ENCODE results near the gene TVP23A. TPM values are rescaled to one million over a fixed set of nuclear protein-coding genes. Genes with fewer than 3 reads are reported as not detected.
A peak's percentile ranks its signal among the peaks of the same experiment; 100 is the strongest.

TVP23A gene
- total RNA-seq, 2 experiments from 2014 or later, result not detected

DNA sequence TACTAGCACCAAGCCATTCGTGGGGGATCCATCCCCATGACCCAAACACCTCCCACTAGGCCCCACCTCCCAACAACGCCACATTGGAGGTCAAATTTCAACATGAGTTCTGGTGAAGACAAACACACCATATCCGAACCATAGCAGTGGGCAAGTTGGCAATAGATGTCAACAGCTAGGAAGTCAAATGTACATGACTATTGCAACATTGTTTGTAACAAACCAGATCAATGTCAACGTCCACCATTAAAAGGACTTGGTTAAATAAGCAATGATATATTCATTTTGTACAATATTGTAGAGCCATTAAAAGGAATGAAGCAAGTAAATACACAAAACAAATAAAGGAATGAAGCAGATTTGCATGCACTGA, 31.9 kb upstream of the TVP23A start:
- intact Hi-C loops (cut with micrococcal nuclease), result no loop called here
- peaks cover 16% of the 10 kb centered on the region for H3K27me3 Mint-ChIP-seq
- CTCF ChIA-PET, result no interaction called here

DNA sequence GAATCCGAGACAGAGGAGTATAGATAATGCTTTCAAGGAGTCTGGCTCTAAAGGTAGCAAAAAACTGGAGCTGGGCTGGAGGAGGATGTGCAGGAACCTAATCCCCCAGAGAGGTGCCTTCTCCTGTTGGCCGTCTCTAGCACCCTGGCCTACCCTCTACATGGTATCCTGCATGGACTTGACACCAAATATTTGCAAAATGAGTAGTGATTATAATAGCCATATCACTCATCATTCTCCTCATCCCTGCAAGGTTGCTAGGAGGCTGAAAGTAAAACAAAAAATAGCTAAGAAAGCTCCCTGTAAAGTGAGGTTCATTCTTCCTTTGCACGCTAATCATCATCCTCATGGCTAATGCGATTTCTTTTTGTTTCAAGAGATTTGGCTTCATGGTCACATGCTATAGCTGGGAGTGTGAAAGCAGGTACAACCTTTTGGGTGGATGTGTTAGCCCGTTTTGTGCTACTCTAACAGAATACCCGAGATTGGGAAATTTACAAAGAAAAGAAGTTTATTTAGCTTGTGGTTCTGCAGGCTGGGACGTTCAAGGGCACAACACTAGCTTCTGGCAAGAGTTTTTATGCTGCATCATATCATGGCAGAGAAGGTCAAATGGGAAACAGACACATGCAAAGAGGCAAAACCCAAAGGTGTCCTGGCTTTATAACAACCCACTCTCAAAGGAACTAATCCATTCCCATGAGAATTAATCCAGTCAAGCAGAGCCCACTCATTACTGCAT, 31.3 kb upstream of the TVP23A start:
- CTCF ChIA-PET, result no interaction called here
- intact Hi-C loops (cut with micrococcal nuclease), result no loop called here

More for the DNA sequence above, 31.9 kb upstream of the TVP23A start:
- Mint-ChIP-seq H3K4me3 (no peak overlapping the region), H3K4me1 (ENCODE audit: low read depth) (peaks cover 10% of the 10 kb centered on the region), H3K36me3 (no peaks in the 10 kb centered on the region), H3K9me3 (no peaks in the 10 kb centered on the region), H3K27ac (no peak overlapping the region)
- DNase-seq, result no peak
- POLR2A ChIA-PET, result interaction anchor here (0.6 kb wide), 1 partner anchor 13 kb away, joined by 3 read pairs; no protein-coding TSS in a partner anchor

DNA sequence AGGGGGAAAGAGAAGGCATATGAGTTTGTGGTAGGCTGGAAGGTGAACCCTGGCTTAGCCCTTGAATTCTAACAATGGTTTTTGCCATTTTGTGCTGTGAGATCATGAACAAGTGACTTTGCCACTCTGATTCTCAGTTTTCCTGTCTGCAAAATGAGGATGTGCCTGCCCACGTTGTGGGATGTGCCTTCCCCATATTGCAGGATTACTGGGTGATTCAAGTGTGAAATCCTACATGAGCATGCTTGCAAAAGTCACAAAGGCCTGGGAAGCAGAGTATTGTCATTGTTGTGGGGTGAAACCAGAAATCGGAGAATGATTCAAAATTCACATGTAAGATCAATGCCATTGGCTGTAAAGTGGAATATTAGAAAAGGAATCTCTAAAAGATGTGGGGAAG, 28.6 kb upstream of the TVP23A start:
- Mint-ChIP-seq H3K27me3 (peaks cover 22% of the 10 kb centered on the region), H3K4me3 (no peak overlapping the region), H3K4me1 (ENCODE audit: low read depth) (peaks cover 2% of the 10 kb centered on the region), H3K9me3 (no peaks in the 10 kb centered on the region), H3K36me3 (no peaks in the 10 kb centered on the region), H3K27ac (no peak overlapping the region)
- DNase-seq, result no peak
- ChIA-PET POLR2A (no interaction called here), CTCF (no interaction called here)
- intact Hi-C loops (cut with micrococcal nuclease), result no loop called here

More for the DNA sequence above, 31.3 kb upstream of the TVP23A start:
- Mint-ChIP-seq H3K27me3 (peaks cover 20% of the 10 kb centered on the region), H3K27ac (no peak overlapping the region), H3K4me1 (ENCODE audit: low read depth) (peaks cover 10% of the 10 kb centered on the region), H3K4me3 (no peak overlapping the region), H3K36me3 (no peaks in the 10 kb centered on the region), H3K9me3 (no peaks in the 10 kb centered on the region)
- no peak for DNase-seq
- POLR2A ChIA-PET, result no interaction called here

DNA sequence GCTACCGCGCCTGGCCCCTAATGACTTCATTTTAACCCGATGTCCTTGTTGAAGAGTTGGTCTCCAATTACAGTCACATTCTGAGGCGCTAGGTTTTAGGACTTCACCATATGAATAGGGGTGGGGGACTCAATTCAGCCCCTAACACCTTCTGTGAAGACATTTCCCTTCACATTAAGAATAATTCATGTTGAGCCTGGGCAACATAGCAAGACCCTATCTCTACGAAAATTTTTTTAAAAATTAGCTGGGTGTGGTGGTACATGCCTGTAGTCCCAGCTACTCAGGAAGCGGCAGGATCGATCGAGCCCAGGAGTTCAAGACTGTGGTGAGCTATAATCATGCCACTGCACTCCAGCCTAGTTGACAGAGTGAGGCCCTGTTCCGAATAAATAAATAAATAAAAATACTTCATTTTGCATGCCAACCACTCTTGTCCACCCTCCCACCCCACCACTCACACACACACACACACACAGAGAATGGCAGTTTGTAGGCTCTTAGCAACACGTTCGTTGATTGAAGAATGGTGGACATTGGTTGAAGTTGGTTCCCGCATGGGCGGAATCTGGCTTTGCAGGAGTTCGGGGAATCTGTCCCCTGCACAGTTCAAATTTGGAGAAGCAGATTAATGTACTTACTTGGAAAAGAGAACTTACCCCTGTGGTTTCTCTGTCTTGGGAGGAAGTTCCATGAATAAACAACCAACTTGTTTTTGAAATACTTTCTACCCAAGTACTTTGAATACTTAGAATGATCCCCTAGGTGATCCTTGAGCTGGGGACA, 27.8 kb upstream of the TVP23A start:
- intact Hi-C loops (cut with micrococcal nuclease), result no loop called here
- Mint-ChIP-seq H3K27me3 (peaks cover 22% of the 10 kb centered on the region), H3K4me3 (no peak overlapping the region), H3K9me3 (no peaks in the 10 kb centered on the region), H3K4me1 (ENCODE audit: low read depth) (no peaks in the 10 kb centered on the region), H3K36me3 (no peaks in the 10 kb centered on the region), H3K27ac (no peak overlapping the region)
- DNase-seq, result no peak
- ChIA-PET CTCF (no interaction called here), POLR2A (no interaction called here)

DNA sequence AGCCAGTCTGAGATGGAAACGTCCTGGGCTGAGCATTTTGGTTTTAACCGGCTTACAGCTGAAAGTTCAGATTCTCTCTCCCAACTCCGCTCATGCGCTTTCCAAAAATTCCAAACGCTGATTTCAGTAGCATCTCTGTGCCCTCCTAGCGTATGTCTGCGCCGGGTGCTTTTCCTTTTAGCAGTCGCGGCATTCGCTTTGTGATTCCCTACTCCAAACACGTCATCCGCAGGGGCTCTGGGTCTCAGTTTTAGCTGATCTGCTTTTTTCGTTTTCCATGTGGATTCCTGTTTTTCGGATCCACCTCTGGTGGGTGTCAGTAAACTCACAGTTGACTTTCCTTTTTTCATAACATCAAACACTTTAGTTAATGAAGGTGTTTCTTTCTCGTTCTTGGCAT, 22.1 kb upstream of the TVP23A start:
- Mint-ChIP-seq H3K27ac (no peak overlapping the region), H3K4me1 (ENCODE audit: low read depth) (peaks cover under 1% of the 10 kb centered on the region), H3K4me3 (no peak overlapping the region), H3K9me3 (peaks cover 6% of the 10 kb centered on the region), H3K27me3 (peaks cover 12% of the 10 kb centered on the region), H3K36me3 (no peaks in the 10 kb centered on the region)
- DNase-seq, result no peak
- CTCF ChIA-PET, result interaction anchor here (1.5 kb wide), 1 partner anchor 78 kb away, joined by 4 read pairs; no protein-coding TSS in a partner anchor
- intact Hi-C loops (cut with micrococcal nuclease), result no loop called here
- POLR2A ChIA-PET, result no interaction called here

DNA sequence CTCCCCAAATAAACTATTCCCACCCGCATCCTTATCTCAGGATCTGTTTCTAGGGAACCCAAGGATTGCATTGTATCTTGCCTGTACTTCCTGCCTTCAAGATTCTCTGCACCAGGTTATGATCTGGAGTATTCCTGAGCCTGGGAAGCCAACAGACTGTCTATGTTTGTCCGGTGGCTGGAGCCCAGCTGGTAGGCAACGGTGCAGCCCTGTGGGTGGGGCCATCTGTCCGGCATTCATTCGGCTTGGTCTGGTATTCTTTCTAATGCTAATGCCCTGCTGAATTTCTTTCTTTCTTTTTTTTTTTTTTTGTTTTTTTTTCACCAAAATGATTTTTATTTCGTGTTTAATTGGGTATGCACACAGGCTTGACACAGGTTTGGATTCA, 20.7 kb upstream of the TVP23A start:
- ChIA-PET POLR2A (no interaction called here), CTCF (no interaction called here)
- H3K4me1 Mint-ChIP-seq (ENCODE audit: low read depth), result peaks cover 4% of the 10 kb centered on the region
- intact Hi-C loops (cut with micrococcal nuclease), result no loop called here
- peaks cover 11% of the 10 kb centered on the region for H3K27me3 Mint-ChIP-seq
- H3K36me3 Mint-ChIP-seq, result no peaks in the 10 kb centered on the region
- peaks cover 6% of the 10 kb centered on the region for H3K9me3 Mint-ChIP-seq
- H3K27ac Mint-ChIP-seq, result no peak overlapping the region
- H3K4me3 Mint-ChIP-seq, result no peak overlapping the region
- DNase-seq, result no peak

DNA sequence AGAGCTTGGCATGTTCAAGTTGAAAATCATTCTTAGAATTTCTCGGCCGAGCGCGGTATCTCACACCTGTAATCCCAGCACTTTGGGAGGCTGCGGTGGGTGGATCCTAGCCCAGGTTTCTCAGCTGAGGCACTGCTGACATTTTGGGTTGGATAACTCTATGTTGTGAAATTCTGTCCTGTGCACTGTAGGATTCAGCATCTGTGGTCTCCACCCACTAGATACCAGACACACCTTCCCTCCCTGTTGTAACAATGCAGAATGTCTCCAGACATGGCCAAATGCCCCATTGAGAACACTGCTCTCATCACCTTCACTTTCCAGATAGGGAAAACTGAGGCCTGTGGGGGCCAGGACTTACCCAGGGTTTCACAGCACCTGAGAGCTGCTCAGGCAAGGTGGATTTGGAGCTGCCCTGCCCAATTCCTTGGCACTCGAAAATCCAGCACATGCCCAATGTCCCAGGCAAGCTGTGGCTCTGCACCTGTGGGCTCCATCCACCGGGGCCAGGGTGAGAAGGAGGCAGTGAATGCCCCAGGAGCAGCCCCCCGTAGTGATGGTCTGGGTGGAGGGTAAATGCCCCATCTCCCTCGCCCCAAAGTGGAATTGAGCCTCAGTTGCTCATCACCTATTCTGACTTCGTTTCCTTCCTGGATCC, 20.2 kb upstream of the TVP23A start:
- no peak overlapping the region for H3K27ac Mint-ChIP-seq
- ChIA-PET POLR2A (no interaction called here), CTCF (no interaction called here)
- DNase-seq, result no peak
- intact Hi-C loops (cut with micrococcal nuclease), result no loop called here
- H3K36me3 Mint-ChIP-seq, result no peaks in the 10 kb centered on the region
- H3K4me1 Mint-ChIP-seq (ENCODE audit: low read depth), result peaks cover 4% of the 10 kb centered on the region
- peaks cover 6% of the 10 kb centered on the region for H3K9me3 Mint-ChIP-seq
- H3K27me3 Mint-ChIP-seq, result peaks cover 15% of the 10 kb centered on the region
- no peak overlapping the region for H3K4me3 Mint-ChIP-seq

DNA sequence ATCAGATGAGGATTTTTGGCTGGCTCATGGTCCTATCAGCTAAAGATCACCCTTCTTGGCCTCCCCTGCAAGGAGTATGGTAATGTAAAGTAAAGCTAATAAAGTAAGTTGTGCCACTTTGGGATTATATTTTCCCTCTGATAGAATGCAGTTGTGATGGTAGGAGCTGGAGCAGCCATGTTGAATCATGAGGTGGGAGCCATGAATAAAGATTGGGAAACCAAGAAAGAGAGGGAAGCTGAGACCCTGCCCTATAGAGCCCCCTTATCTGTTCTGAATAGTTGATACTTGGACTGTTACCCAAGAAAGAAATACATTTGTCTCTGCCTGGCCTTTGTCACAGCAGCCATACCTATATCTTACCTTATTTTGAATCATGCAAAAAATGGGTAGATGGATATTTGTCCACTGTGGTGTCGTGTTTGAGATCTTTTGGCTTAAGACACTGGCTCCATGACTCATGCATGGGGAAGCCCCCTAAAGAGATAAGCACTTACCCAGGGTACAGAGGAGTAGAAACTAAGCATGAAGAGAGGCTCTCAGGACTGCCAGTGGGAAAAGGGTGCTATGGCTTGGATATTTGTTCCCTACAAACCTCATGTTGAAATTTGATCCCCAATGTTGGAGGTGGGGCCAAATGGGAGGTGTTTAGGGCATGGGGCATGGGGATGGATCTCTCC, 17.7 kb upstream of the TVP23A start:
- H3K27ac Mint-ChIP-seq, result no peak overlapping the region
- intact Hi-C loops (cut with micrococcal nuclease), result no loop called here
- no peak for DNase-seq
- peaks cover 4% of the 10 kb centered on the region for H3K4me1 Mint-ChIP-seq (ENCODE audit: low read depth)
- peaks cover 15% of the 10 kb centered on the region for H3K27me3 Mint-ChIP-seq
- ChIA-PET POLR2A (no interaction called here), CTCF (no interaction called here)
- peaks cover 6% of the 10 kb centered on the region for H3K9me3 Mint-ChIP-seq
- no peaks in the 10 kb centered on the region for H3K36me3 Mint-ChIP-seq
- H3K4me3 Mint-ChIP-seq, result no peak overlapping the region

DNA sequence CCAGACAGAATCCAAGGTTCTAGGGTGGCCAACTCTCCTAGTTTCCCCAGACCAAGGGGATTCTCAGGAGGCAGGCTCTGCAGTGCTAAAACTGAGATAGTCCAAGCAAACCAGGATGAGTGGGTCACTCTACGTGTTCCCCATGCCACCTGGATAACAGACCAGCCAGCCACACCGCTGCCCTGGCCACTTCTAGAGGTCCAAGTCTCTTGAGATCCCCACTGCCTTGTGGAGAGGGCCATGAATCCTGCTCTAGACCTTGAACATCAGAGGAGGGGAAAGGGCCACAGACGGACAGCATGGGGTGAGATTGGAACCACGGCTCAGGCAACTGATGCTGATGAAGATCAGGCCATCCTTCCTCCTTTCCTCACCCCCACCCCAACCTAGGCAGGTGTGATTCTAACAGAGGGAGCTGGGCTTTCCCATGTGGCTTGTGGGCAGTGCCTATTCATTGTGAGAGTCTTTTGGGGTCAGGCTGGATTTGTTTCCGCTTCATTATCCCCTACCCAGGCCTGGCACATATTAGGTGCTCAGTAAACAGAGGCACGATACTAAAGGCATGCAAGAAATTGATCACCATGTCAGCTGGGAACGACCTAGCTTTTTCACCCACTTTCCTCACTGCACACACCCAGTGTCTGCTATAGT, 16.8 kb upstream of the TVP23A start:
- POLR2A ChIA-PET, result no interaction called here

DNA sequence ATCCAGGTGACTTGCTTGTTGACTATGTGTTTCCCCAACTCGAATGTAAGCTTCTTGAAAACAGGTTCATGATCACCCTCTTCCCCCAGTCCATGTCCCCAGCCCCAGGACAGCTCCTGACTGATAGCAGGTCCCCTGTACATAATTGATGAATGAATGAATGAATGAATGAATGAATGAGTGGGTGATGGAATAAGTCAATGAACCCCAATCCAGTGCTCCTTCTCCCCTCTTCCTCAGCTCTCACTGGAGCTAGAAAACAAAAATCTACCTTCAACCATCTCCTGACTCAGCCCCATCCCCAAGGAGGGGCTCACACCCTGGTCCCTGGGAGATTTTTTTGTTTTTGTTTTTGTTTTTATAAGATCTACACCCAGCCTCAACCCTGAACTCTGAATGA, 16.2 kb upstream of the TVP23A start:
- peaks cover 6% of the 10 kb centered on the region for H3K9me3 Mint-ChIP-seq
- CTCF ChIA-PET, result no interaction called here
- H3K27ac Mint-ChIP-seq, result no peak overlapping the region

More for the DNA sequence above, 16.8 kb upstream of the TVP23A start:
- Mint-ChIP-seq H3K36me3 (no peaks in the 10 kb centered on the region), H3K9me3 (peaks cover 6% of the 10 kb centered on the region), H3K4me1 (ENCODE audit: low read depth) (peaks cover 4% of the 10 kb centered on the region), H3K27me3 (peaks cover 15% of the 10 kb centered on the region), H3K4me3 (no peak overlapping the region), H3K27ac (no peak overlapping the region)
- intact Hi-C loops (cut with micrococcal nuclease), result loop anchor here (2.0 kb wide), 1 partner anchor 35 kb away; no protein-coding TSS in a partner anchor
- CTCF ChIA-PET, result no interaction called here
- DNase-seq, result peak; percentile 65

DNA sequence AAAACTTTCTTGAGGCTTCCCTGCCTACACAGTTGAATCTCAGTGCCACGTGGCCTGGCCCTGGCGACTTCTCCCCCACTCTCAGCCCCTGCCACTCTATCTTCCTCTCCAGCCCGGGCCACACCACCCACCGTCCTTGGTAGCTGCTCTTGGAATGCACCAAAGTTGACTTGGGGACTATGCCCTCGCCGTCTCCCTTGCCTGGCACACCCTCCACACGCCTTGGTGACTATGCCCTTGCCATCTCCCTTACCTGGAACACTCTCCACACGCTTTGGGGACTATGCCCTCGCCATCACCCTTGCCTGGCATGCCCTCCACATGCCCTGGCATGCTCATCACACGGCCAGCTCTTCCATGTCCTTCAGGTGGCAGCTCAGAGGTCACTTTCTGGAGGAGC, 15.5 kb upstream of the TVP23A start:
- Mint-ChIP-seq H3K9me3 (peaks cover 6% of the 10 kb centered on the region), H3K27ac (no peak overlapping the region), H3K36me3 (no peaks in the 10 kb centered on the region), H3K4me1 (ENCODE audit: low read depth) (peaks cover 4% of the 10 kb centered on the region), H3K27me3 (peaks cover 15% of the 10 kb centered on the region), H3K4me3 (no peak overlapping the region)
- no peak for DNase-seq
- POLR2A ChIA-PET, result no interaction called here
- CTCF ChIA-PET, result no interaction called here
- intact Hi-C loops (cut with micrococcal nuclease), result loop anchor here (2.0 kb wide), 1 partner anchor 37 kb away; no protein-coding TSS in a partner anchor

More for the DNA sequence above, 16.2 kb upstream of the TVP23A start:
- peaks cover 4% of the 10 kb centered on the region for H3K4me1 Mint-ChIP-seq (ENCODE audit: low read depth)
- peaks cover 15% of the 10 kb centered on the region for H3K27me3 Mint-ChIP-seq
- POLR2A ChIA-PET, result no interaction called here
- no peak overlapping the region for H3K4me3 Mint-ChIP-seq
- H3K36me3 Mint-ChIP-seq, result no peaks in the 10 kb centered on the region
- DNase-seq, result no peak
- intact Hi-C loops (cut with micrococcal nuclease), result loop anchor here (2.0 kb wide), 1 partner anchor 36 kb away; no protein-coding TSS in a partner anchor

DNA sequence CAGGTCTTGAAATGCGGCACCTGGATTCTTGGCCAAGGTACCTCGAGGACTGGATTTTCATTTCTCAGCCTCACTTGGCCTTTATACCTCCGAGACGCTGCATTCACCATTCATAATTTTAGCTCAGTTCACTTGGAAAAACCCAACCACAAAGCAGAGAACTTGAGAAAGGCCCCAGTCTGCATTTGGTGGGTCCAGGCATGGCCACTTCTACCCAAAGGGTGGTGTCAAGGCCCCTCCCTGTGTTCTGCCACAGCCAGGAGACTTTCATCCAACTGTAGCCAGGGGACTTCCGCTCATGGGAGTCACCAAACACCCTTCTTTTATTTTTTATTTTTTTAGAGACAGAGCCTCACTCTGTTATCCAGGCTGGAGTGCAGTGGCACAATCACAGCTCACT, 14.7 kb upstream of the TVP23A start:
- H3K4me3 Mint-ChIP-seq, result no peak overlapping the region
- intact Hi-C loops (cut with micrococcal nuclease), result no loop called here
- H3K27me3 Mint-ChIP-seq, result peaks cover 15% of the 10 kb centered on the region
- peaks cover 6% of the 10 kb centered on the region for H3K9me3 Mint-ChIP-seq
- ChIA-PET CTCF (no interaction called here), POLR2A (no interaction called here)
- no peak overlapping the region for H3K27ac Mint-ChIP-seq
- H3K36me3 Mint-ChIP-seq, result no peaks in the 10 kb centered on the region
- DNase-seq, result no peak
- peaks cover 4% of the 10 kb centered on the region for H3K4me1 Mint-ChIP-seq (ENCODE audit: low read depth)
